ENCODE data around the gene CEP85. TPM values are rescaled to one million over a fixed set of nuclear protein-coding genes. Genes with fewer than 3 reads are reported as not detected.
A peak's percentile ranks its signal among the peaks of the same experiment; 100 is the strongest.
"Not testable (repeated sequence)": the region's sequence is repeated elsewhere in the genome, so short reads cannot be mapped to it uniquely, and the experiment has no call there.

CEP85 gene
- total RNA-seq, 2 experiments from 2014 or later = 42.0 to 56.3 TPM

GRCh38 chr1:26203642-26204318, 30.2 kb upstream of the CEP85 start:
- ATAC-seq (no peak), DNase-seq (no peak)
- CTCF ChIA-PET = interaction anchor here (0.7 to 3.1 kb wide), 7 partner anchors 10 to 213 kb away, joined by 3 to 20 read pairs (median 4); partner anchors contain the start of genes C1orf232, CEP85 and ZNF593
- Mint-ChIP-seq H3K36me3 (no peaks in the 10 kb centered on the region), H3K9me3 (ENCODE audit: low read depth) (no peaks in the 10 kb centered on the region), H3K4me3 (no peak overlapping the region), H3K4me1 (peaks cover 33% of the 10 kb centered on the region), H3K27me3 (no peaks in the 10 kb centered on the region), H3K27ac (no peak overlapping the region)

- Mint-ChIP-seq H3K36me3 (no peaks in the 10 kb centered on the region), H3K9me3 (ENCODE audit: low read depth) (no peaks in the 10 kb centered on the region), H3K4me3 (no peak overlapping the region), H3K27me3 (peaks cover 2% of the 10 kb centered on the region), H3K27ac (no peak overlapping the region), H3K4me1 (no peaks in the 10 kb centered on the region)
- ATAC-seq = no peak
- CTCF ChIA-PET = interaction anchor here (0.8 to 2.5 kb wide), 4 partner anchors 23 to 205 kb away, joined by 3 to 13 read pairs (median 3); partner anchors contain the start of gene CEP85
- no peak for DNase-seq
Observed at GRCh38 chr1:26210147-26210870, 23.7 kb upstream of the CEP85 start.

- no peak overlapping the region for H3K27ac Mint-ChIP-seq
Observed at GRCh38 chr1:26212726-26213125, 21.3 kb upstream of the CEP85 start.

GRCh38 chr1:26213335-26213905, 20.6 kb upstream of the CEP85 start:
- H3K27ac Mint-ChIP-seq = no peak overlapping the region
- no peaks in the 10 kb centered on the region for H3K9me3 Mint-ChIP-seq (ENCODE audit: low read depth)
- no peak for DNase-seq
- H3K4me3 Mint-ChIP-seq = no peak overlapping the region
- no peaks in the 10 kb centered on the region for H3K36me3 Mint-ChIP-seq
- no peaks in the 10 kb centered on the region for H3K4me1 Mint-ChIP-seq
- CTCF ChIA-PET = interaction anchor here (1.2 to 2.4 kb wide), 3 partner anchors 20 to 204 kb away, joined by 3 to 9 read pairs (median 3); partner anchors contain the start of gene CEP85
- ATAC-seq = no peak
- peaks cover 2% of the 10 kb centered on the region for H3K27me3 Mint-ChIP-seq

More at GRCh38 chr1:26212726-26213125, 21.3 kb upstream of the CEP85 start:
- H3K36me3 Mint-ChIP-seq = no peaks in the 10 kb centered on the region
- peaks cover 2% of the 10 kb centered on the region for H3K27me3 Mint-ChIP-seq
- ATAC-seq = no peak
- H3K4me3 Mint-ChIP-seq = no peak overlapping the region
- H3K9me3 Mint-ChIP-seq (ENCODE audit: low read depth) = no peaks in the 10 kb centered on the region
- CTCF ChIA-PET = interaction anchor here (1.2 to 2.4 kb wide), 3 partner anchors 21 to 204 kb away, joined by 3 to 9 read pairs (median 3); partner anchors contain the start of gene CEP85
- DNase-seq = no peak
- H3K4me1 Mint-ChIP-seq = no peaks in the 10 kb centered on the region

- H3K27ac Mint-ChIP-seq = no peak overlapping the region
- DNase-seq (no peak), ATAC-seq (no peak)
- H3K4me1 Mint-ChIP-seq = no peaks in the 10 kb centered on the region
- H3K9me3 Mint-ChIP-seq (ENCODE audit: low read depth) = no peaks in the 10 kb centered on the region
- no peaks in the 10 kb centered on the region for H3K27me3 Mint-ChIP-seq
- H3K36me3 Mint-ChIP-seq = no peaks in the 10 kb centered on the region
- CTCF ChIA-PET = interaction anchor here (0.7 to 1.6 kb wide), 3 partner anchors 18 to 972 kb away, joined by 3 to 9 read pairs (median 4); partner anchors contain the start of genes CEP85 and ZNF593
- H3K4me3 Mint-ChIP-seq = no peak overlapping the region
Observed at GRCh38 chr1:26215246-26215645, 18.8 kb upstream of the CEP85 start.

GRCh38 chr1:26218906-26219494, 15.0 kb upstream of the CEP85 start:
- CTCF ChIA-PET = interaction anchor here (1.7 to 3.3 kb wide), 2 partner anchors 15 to 49 kb away, joined by 3 to 18 read pairs; partner anchors contain the start of genes CEP85 and ZNF593
- ATAC-seq = no peak
- peaks cover 11% of the 10 kb centered on the region for H3K27me3 Mint-ChIP-seq
- DNase-seq = no peak
- H3K36me3 Mint-ChIP-seq = no peaks in the 10 kb centered on the region
- no peak overlapping the region for H3K4me3 Mint-ChIP-seq
- H3K4me1 Mint-ChIP-seq = no peaks in the 10 kb centered on the region
- H3K9me3 Mint-ChIP-seq (ENCODE audit: low read depth) = no peaks in the 10 kb centered on the region
- H3K27ac Mint-ChIP-seq = no peak overlapping the region

- Mint-ChIP-seq H3K36me3 (no peaks in the 10 kb centered on the region), H3K4me3 (no peak overlapping the region), H3K27me3 (peaks cover 23% of the 10 kb centered on the region), H3K4me1 (peaks cover 4% of the 10 kb centered on the region), H3K9me3 (ENCODE audit: low read depth) (no peaks in the 10 kb centered on the region), H3K27ac (no peak overlapping the region)
- CTCF ChIA-PET = interaction anchor here (0.7 to 3.3 kb wide), 2 partner anchors 14 to 197 kb away, joined by 3 to 18 read pairs; partner anchors contain the start of gene CEP85
- DNase-seq = no peak
- ATAC-seq = no peak
Observed at GRCh38 chr1:26220199-26220912, 13.6 kb upstream of the CEP85 start.

GRCh38 chr1:26221094-26221493, 12.9 kb upstream of the CEP85 start:
- Mint-ChIP-seq H3K36me3 (peaks cover 2% of the 10 kb centered on the region), H3K4me3 (no peak overlapping the region), H3K27me3 (peaks cover 30% of the 10 kb centered on the region), H3K9me3 (ENCODE audit: low read depth) (no peaks in the 10 kb centered on the region), H3K4me1 (peaks cover 9% of the 10 kb centered on the region), H3K27ac (no peak overlapping the region)
- CTCF ChIA-PET = interaction anchor here (3.3 kb wide), 1 partner anchor 13 kb away, joined by 18 read pairs; the partner anchor contains the start of gene CEP85
- DNase-seq (no peak), ATAC-seq (no peak)

- CTCF ChIA-PET = interaction anchor here (2.9 kb wide), 1 partner anchor 9 kb away, joined by 26 read pairs; the partner anchor contains the start of gene CEP85
- Mint-ChIP-seq H3K27ac (no peak overlapping the region), H3K4me1 (peaks cover 13% of the 10 kb centered on the region), H3K36me3 (peaks cover 2% of the 10 kb centered on the region), H3K4me3 (no peak overlapping the region), H3K9me3 (ENCODE audit: low read depth) (no peaks in the 10 kb centered on the region), H3K27me3 (peaks cover 45% of the 10 kb centered on the region)
- DNase-seq (no peak), ATAC-seq (no peak)
Observed at GRCh38 chr1:26224606-26225005, 9.4 kb upstream of the CEP85 start.

- Mint-ChIP-seq H3K27ac (no peak overlapping the region), H3K4me3 (peak overlapping the region; percentile 51), H3K4me1 (peaks cover 13% of the 10 kb centered on the region), H3K9me3 (ENCODE audit: low read depth) (no peaks in the 10 kb centered on the region), H3K27me3 (peaks cover 45% of the 10 kb centered on the region), H3K36me3 (peaks cover 2% of the 10 kb centered on the region)
- ATAC-seq (peak; percentile 92), DNase-seq (peak; percentile 71)
- CTCF ChIA-PET = interaction anchor here (1.1 to 2.9 kb wide), 2 partner anchors 9 to 56 kb away, joined by 3 to 26 read pairs; partner anchors contain the start of genes CEP85 and ZNF593
Observed at GRCh38 chr1:26225033-26225831, 8.8 kb upstream of the CEP85 start.

- DNase-seq; H3K4me3 Mint-ChIP-seq; H3K36me3 Mint-ChIP-seq; ATAC-seq; H3K27ac Mint-ChIP-seq; H3K9me3 Mint-ChIP-seq (ENCODE audit: low read depth): not testable (repeated sequence)
- CTCF ChIA-PET = interaction anchor here (0.6 to 1.6 kb wide), 4 partner anchors 14 to 330 kb away, joined by 3 to 11 read pairs (median 3); partner anchors contain the start of gene ZNF593
- H3K27me3 Mint-ChIP-seq = peaks cover 19% of the 10 kb centered on the region
- peaks cover 16% of the 10 kb centered on the region for H3K4me1 Mint-ChIP-seq
Observed at GRCh38 chr1:26230682-26231081, 3.3 kb upstream of the CEP85 start.

All from activated CD8-positive, alpha-beta memory T cell treated with anti-CD3 and anti-CD28 coated beads, Interleukin-2, amount 10 ng/mL, durations not matched to agents 7 days and 5 days (primary cell).